Stimulated activated CD8-positive, alpha-beta memory T cell treated with anti-CD3 and anti-CD28 coated beads, Interleukin-7, amount 100 ng/mL, for 48 hours (primary cell): Measurements from ENCODE around the gene PDS5A.
"Not testable (repeated sequence)": the region's sequence is repeated elsewhere in the genome, so short reads cannot be mapped to it uniquely, and the experiment has no call there.

Experiments used
- DNase-seq, 2 donors: peaks; one replicate each; pipeline ENCODE4 v3.0.0-alpha.2; 2020; ENCODE audit warnings: low read depth in 1 of 2; ENCODE audit errors: extremely low read depth in 1 of 2

Gene PDS5A, protein sequence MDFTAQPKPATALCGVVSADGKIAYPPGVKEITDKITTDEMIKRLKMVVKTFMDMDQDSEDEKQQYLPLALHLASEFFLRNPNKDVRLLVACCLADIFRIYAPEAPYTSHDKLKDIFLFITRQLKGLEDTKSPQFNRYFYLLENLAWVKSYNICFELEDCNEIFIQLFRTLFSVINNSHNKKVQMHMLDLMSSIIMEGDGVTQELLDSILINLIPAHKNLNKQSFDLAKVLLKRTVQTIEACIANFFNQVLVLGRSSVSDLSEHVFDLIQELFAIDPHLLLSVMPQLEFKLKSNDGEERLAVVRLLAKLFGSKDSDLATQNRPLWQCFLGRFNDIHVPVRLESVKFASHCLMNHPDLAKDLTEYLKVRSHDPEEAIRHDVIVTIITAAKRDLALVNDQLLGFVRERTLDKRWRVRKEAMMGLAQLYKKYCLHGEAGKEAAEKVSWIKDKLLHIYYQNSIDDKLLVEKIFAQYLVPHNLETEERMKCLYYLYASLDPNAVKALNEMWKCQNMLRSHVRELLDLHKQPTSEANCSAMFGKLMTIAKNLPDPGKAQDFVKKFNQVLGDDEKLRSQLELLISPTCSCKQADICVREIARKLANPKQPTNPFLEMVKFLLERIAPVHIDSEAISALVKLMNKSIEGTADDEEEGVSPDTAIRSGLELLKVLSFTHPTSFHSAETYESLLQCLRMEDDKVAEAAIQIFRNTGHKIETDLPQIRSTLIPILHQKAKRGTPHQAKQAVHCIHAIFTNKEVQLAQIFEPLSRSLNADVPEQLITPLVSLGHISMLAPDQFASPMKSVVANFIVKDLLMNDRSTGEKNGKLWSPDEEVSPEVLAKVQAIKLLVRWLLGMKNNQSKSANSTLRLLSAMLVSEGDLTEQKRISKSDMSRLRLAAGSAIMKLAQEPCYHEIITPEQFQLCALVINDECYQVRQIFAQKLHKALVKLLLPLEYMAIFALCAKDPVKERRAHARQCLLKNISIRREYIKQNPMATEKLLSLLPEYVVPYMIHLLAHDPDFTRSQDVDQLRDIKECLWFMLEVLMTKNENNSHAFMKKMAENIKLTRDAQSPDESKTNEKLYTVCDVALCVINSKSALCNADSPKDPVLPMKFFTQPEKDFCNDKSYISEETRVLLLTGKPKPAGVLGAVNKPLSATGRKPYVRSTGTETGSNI (N-terminal part only)

DNA sequence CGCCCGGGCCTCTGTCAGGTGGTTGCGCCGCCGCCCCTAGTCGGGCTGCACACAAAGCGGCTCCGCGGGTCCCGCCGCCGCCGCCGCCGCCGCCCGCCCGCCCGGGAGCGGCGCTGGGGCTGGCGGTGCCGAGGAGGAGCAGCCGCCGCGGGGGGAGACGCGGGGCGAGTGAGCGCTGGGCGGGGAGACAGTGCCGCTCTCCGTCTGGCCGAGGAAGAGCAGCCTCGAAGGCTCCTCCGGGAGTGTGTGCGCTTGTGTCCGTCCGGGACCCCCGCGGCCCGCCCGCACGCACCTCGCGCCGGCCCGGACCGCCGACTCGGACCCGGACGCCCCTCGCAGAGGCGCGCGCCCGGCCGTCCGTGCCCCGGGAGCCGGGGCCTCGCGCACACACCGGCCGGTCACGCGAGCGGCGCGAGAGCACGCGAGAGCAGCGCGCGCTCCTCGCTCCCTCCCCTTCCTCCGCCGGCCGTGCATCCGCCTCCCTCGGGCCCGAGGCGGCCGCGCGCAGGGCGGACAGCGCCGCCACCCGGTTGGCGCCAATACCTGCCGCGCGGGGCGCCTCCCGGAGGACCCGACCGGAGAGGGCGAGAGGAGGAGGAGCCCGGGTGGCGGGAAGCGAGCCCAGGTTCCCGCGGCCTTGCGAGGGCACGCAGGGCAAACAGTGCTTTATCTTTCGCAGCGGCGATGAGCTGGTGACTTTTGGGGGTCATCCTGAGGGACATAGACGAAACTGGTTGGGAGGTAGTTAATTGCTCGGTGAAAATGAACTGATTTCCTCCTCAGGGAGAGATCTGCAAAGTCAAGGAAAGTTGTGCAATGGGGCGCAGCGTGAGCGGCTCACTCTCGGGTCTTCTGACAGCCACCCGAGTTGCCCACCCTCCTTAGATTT, at the start of gene PDS5A:
Gene PDS5A (minus strand): TSS at position 423 of the 889 bp plus-strand sequence. CDS start 1,334 bp downstream, outside the sequence.
- DNase-seq: peak; percentile 80 to 88

DNA sequence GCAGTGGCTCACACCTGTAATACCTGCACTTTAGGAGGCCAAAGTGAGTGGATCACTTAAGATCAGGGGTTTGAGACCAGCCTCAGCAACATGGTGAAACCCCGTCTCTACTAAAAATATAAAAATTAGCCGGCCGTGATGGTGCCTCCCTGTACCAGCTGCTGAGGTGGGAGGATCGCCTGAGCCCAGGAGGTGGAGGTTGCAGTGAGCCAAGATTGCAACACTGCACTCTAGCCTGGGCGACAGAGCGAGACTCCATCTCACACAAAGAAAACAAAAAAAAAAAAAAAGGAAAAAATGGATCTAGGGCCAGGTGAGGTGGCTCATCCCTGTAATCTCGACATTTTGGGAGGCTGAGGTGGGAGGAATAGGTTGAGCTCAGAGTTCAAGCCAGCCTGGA, 46.3 kb upstream of the PDS5A start:
- DNase-seq: not testable (repeated sequence)

DNA sequence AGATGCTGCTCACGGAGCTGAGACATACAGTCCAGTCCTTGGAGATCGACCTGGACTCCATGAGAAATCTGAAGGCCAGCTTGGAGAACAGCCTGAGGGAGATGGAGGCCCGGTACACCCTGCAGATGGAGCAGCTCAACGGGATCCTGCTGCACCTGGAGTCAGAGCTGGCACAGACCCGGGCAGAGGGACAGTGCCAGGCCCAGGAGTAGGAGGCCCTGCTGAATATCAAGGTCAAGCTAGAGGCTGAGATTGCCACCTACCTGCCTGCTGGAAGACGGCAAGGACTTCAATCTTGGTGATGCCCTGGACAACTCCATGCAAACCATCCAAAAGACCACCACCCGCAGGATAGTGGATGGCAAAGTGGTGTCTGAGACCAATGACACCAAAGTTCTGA, 43.4 kb upstream of the PDS5A start:
- not testable (repeated sequence) for DNase-seq

DNA sequence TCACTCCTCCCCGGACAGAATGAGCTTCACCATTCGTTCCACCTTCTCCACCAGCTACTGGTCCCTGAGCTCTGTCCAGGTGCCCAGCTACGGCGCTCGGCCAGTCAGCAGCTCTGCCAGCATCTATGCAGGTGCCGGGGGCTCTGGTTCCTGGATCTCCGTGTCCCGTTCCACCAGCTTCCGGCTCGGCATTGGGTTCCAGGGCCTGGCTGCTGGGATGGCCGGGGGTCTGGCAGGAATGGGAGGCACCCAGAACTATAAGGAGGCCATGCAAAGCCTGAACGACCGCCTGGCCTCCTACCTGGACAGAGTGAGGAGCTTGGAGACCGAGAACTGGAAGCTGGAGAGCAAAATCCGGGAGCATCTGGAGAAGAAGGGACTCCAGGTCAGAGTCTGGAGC, 42.5 kb upstream of the PDS5A start:
- DNase-seq: no peak

DNA sequence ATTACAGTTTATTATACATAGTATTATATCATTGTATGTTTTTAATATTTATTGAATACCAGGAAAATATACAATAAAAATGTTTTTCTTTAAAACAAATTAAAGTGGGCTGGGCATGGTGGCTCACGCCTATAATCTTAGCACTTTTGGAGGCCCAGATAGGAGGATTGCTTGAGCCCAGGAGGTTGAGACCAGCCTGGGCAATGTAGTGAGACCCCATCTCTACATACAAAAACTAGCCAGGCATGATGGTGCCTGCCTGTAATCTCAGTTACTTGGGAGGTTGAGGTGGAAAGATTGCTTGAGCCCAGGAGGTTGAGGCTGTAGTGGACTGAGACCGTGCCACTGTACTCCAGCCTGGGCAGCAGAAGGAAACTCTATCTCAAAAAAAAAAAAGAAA, 38.3 kb upstream of the PDS5A start:
- no peak for DNase-seq

DNA sequence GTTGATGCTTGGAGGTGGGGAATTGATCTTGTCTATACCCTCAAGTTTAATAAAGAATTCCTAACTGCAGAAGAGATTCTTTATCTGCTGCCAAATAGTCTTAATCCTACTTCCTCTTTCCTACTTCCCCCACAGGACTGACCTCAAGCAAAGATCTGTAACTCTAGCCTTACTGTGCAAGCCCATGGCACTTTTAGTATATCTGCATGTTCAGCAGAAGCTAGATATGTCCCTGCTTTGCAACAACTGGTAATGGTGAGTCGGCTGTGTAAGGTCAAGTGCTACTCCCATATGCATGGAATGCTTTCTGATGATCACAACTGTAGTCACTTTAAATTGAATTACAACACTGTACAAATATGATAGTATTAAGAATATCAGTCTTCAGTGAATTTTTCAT, 26.3 kb upstream of the PDS5A start:
- no peak for DNase-seq

DNA sequence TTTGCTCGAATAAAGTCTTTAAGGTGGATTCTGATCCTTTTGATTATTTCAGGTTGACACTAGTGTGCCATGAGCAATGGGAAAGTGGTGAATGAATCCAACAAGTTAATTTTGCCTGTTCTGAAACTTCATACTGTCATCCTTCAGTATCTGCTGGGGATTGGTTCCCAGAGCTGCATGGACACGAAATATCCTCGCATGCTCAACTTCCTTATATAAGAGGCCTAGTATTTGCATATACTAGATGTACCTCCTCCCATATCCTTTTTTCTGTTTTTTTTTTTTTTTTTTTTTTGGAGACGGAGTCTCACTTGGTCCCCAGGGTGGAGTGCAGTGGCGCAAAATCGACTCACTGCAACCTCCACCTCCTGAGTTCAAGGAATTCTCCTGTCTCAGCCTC, 23.0 kb upstream of the PDS5A start:
- DNase-seq: no peak

DNA sequence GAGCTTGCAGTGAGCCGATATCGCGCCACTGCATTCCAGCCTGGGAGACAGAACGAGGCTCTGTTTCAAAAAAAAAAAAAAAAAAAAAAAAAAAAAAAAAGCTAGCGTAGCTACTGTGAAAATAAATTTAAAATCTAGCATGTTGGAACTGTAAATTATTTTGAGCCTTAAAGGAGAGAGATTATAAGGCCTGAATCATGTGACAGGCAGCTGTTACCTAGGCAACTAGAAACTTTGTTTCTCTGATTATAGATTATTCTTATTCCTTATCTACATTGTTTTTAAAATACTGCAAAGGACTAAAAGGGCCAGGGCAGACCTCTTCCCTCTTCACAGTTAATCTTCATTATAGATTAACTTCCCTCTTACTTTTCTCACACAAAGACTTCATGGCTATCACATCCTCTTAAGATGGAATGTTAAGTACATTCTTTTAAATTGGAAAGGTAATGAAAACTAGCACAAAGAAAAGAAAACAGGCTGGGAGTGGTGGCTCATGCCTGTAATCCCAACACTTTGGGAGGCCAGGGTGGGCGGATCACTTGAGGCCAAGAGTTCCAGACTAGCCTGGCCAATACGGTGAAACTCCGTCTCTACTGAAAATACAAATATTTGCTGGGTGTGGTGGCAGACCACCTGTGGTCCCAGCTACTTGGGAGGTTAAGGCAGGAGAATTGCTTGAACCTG, 21.1 kb upstream of the PDS5A start:
- no peak for DNase-seq

DNA sequence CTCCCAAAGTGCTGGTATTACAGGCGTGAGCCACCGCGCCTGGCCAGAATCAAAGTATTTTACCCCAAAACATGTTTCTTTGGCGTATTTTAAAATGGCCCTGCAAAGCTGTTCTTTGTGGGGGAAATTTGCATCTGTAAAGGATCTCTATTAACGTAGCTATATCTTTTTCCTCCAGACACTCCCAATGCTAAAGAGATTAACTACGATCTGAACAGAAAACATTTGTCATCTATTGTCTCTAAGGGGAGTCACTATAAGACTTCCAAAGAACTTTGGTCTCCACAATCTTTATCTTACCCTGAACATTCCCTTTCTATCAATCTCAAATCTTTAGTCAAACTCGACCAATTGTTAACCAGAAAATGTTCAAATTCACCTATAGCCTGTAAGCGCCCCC, 19.1 kb upstream of the PDS5A start:
- DNase-seq: no peak

DNA sequence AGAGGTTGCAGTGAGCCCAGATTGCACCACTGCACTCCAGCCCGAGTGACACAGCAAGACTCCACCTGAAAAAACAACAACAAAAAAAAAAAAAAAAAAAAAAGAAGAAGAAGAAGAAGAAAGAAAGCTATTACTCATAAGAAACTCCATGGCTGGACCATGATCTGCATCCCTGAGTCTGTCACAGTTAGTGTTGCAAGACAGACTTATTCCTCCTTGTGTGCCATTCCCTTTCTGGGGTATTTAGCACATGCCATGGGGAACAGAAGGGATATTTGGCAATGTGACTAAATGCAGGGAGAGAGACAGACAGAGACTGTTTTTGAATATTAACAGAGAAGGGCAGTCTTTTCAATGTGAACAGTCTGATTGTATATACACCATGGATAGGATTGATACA, 16.7 kb upstream of the PDS5A start:
- DNase-seq: no peak

DNA sequence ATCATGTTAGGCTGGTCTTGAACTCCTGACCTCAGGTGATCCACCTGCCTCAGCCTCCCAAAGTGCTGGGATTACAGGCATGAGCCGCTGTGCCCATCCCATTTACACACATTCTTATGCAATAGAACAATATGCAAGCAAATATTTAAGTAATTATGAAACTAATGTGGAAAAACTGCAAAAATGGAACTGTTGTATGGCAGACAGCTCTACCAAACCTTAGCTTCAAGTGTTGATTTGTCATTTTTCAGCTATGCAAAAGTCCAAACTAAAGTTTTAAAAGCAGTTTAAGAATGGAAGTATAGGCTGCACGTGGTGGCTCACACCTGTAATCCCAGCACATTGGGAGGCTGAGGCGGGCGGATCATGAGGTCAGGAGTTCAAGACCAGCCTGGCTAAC, 11.7 kb upstream of the PDS5A start:
- DNase-seq: not testable (repeated sequence)

DNA sequence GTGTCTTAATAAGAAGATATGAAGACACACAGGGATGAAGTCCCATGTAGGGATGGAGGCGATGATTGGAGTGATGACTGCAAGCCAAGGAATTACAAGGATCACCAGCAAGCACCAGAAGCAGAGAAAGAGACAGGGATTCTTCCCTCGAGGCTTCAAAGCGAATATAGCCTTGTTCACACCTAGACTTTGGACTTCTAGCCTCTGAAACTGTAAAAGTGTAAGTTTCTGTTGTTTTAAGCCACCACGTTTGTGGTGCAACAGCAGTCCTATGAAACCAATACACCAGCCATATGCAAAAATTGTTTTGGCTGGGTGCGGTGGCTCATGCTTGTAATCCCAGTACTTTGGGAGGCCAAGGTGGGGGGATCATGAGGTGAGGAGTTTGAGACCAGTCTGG, 9.8 kb upstream of the PDS5A start:
- no peak for DNase-seq

DNA sequence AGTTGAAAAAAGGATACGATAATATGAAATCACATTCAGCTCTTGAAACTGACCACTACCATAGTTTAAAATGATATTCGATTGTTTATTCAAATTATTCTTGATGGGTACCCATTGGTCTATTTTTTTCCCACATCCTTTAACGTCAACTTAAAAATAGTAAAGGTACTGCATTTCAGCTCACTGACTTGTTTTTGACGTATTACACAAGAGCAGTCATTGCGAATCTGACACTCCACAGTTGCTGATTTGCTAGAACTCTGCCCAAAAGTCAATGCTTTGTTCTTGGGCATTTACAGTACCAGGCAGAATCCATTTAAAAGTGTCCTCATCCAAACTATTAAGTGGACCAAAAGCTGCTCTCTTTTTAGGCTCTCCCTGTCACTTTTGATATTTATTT, 1.2 kb upstream of the PDS5A start:
- DNase-seq: no peak

DNA sequence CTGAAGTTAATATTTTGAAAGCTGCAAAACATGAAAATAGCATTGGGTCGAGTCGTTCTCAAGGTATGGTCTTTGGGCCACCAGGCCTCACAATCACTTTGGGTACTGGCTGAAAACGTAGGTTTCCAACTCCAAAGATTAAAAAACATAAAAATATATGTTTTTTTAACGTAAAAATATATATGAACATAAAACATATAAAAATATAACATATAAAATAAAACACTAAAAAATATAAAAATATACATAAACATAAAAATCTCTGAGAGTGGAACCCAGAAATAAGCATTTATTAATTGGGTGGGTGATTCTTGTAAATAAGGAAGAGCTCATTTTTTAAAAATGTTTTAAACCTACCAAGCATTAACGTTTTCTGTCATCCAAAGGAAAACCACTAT, 666 bp upstream of the PDS5A start:
- no peak for DNase-seq

DNA sequence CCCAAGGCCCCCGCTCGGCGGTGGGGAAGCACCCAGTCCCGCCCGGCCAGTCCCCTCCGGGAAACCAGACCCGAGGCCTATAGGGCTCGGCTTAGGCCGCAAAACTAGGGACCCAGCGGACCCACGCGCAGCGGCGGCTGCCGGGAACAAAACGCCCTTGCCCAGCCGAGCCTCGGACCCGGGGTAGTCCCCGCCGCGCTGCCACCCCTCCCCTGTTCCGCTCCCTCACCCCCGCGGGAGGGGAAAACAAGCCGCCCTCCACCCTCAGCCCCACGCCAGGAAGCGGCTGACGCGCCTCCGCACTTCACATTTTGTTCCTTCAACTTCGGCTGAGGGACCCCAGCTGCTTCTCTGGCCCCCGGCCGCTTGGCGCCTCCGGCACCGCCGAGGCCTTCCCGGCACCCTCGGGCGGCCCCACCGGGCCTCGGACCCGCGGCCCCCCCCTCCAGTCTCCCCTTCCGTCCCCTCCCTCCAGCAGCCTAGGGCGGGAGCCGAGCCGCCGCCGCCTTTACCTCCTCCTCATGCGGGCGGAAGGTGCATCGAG, 694 bp downstream of the PDS5A start:
- peak; percentile 24 to 25 for DNase-seq

DNA sequence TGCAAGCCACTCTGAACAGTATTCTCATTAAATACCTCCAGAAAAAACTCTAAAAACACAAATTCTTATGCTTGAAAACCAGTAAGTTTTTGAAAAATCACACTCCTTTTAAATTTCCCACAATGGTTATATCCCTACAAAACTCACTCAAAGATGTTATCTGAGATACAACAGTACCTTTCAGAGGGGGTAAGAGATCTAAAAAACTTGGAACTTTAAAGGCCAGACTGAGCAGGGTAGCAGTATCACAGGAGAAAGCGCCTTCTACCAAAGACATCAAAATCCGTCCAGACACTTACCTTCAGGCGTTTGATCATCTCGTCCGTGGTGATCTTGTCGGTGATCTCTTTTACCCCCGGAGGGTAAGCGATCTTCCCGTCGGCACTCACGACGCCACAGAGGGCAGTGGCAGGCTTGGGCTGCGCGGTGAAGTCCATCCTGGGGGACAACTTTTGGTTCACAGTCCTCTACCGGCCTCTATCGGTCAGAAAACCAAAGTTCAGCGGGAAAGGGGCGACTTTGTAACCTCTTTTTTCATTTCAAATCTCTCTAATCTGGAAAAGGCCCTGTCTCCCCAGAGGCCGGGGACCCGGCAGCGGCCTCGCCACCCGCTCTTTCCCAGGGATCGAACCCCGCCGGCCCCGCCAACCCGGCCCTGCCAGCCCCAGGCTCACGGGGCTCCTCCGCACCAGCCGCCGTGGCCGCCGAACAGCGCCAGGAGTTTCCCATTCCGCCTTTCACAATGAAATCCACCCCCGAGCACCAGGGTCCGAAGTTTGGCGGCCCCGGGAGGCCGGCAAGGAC, 1.4 kb downstream of the PDS5A start:
- DNase-seq: peak; percentile 16 to 54

DNA sequence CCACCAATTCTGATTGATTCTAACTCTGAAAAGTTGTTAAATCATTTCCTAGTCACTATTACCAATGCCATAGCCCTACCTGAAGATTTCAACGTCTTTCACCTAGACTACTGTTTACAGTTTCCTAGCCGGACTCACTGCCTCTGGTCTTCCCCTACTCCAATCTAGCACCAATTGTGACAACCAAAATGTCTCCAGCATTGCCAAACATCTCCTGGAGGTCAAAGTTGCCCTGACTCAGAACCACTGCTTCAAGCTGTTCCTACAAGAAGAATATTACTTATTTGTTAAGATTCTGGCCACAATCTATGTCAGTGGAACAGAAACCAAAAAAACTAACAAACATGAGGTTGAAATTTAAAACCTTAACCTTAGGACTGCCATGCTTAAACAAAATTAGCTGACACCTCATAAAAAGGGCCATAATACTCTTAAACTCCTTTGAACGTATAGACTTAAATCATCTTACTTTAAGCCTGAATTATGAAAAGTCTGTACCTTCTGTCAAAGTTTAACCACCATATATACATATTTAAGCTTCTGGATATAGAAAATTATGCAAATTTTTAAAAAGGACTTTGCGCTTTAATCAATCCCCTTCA, 2.1 kb downstream of the PDS5A start:
- no peak for DNase-seq

DNA sequence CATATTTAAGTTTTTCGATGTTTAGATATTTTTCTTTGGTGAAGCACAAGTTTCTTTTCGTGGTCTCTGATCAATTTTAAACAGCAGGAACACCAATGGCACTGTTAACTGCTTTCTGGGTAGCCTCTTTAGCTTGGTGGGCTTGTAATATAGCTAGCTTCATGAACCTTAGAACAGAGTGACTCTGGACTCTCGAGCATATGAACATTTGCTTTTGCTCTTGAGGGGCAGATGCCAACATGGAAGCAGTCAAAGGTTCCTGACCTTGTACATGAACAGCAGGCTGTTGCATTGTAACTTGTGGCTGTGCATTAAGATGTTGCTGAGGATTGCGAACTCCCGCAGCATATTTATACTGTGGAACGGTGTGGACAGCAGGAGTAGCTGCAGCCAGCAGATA, 4.7 kb downstream of the PDS5A start:
- not testable (repeated sequence) for DNase-seq
